Activated CD8-positive, alpha-beta memory T cell treated with anti-CD3 and anti-CD28 coated beads for 36 hours (primary cell): ENCODE results near the gene SBNO2. TPM values are rescaled to one million over a fixed set of nuclear protein-coding genes. Genes with fewer than 3 reads are reported as not detected.
"Not testable (repeated sequence)": the region's sequence is repeated elsewhere in the genome, so short reads cannot be mapped to it uniquely, and the experiment has no call there.

Experiments
- CTCF ChIA-PET: fragments of 350-600 bp; sonication (Branson Sonifier 250); formaldehyde crosslinking; loops from one replicate; lab custom pipeline; 2021; ENCODE audit warnings: antibody characterized with exemption; lab: Charles Lee
- POLR2A ChIA-PET: fragments of 350-600 bp; sonication (Branson Sonifier 250); formaldehyde crosslinking; loops from one replicate; lab custom pipeline; 2021; ENCODE audit warnings: antibody characterized with exemption; lab: Charles Lee
- total RNA-seq, 2 experiments: library from RNA; stranded (reverse); gene quantifications; one replicate each; pipeline ENCODE4 v1.2.3, GENCODE V29; 2021

SBNO2 gene
- total RNA-seq, 2 experiments from 2014 or later, result 56.6 to 59.0 TPM

DNA sequence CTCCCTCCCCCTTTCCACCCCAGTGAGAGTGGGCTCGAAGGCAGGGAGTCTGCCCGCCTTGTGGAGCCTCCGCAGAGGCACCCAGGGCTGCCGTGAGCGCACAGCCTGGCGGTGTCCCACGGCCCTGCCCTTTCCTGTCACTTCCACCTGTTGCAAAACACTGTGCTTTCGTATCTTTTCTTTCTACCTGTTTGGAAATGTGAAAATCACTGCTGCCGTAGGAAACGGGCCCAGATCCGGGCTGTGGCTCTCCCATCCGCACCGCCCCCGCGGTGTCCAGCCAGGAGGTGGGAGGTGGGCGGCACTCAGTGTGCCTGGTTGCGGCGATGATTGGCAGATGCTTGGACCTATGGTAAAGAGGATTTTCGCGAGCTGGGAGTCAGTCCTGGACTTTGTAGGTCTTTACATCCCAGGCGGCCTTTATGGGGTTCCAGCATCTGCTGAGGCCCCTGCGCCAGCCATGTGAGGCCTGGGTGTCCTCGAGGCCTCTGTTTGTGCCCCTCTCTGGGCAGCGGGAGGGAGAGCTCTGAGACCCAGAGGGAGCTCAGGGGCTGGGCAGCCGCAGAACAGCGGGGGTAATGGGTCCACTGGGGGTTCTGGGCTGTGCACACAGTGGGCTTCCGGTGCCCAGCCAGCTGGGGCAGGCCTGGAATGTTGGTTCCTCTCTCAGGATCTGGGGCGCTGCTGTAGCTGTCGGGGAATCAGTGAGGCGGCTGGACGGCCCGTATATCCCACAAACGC is 37.6 kb upstream of the SBNO2 start:
- CTCF ChIA-PET, result interaction anchor here (1.0 kb wide), 1 partner anchor 210 kb away, joined by 3 read pairs; no protein-coding TSS in a partner anchor
- POLR2A ChIA-PET, result interaction anchor here (0.6 to 0.7 kb wide), 2 partner anchors 19 to 59 kb away, joined by 3 to 15 read pairs; no protein-coding TSS in a partner anchor

DNA sequence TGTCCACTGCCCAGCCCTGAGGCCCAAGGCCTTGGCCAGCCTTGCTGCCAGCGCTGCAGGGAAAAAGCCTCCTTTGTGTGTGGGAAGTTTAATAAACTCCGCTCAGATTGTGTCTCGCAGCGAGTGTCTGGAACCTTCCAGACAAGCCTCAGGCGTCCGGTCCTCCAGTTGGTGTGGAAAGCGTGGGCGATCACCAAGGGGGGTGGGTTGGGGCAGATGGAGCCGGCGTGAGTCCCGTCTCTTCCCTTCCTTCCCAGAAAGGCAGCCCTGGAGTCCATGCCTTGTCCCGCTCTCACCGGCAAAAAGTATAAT is 36.1 kb upstream of the SBNO2 start:
- CTCF ChIA-PET, result interaction anchor here (0.5 to 1.2 kb wide), 2 partner anchors 16 to 70 kb away, joined by 3 to 4 read pairs; no protein-coding TSS in a partner anchor

DNA sequence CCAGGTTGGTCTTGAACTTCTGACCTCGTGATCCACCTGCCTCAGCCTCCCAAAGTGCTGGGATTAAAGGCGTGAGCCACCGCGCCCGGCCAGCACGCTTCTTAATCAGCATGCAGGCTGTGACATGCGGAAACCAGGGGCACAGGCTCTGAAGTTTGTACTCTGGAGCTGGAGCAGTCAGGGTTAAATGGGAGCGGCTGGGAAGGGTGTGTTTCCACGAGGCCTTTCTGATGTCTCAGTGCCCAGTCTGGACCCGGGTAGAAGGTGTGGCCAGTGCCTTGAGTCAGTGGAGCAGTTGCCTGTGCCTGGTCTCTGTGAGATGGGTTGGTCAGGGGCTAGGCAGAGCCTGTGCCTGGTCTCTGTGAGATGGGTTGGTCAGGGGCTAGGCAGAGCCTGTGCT is 34.8 kb upstream of the SBNO2 start:
- POLR2A ChIA-PET, result not testable (repeated sequence)
- CTCF ChIA-PET, result interaction anchor here (0.7 to 1.3 kb wide), 3 partner anchors 14 to 1185 kb away, joined by 3 to 5 read pairs (median 4); no protein-coding TSS in a partner anchor

More for the DNA sequence above, 36.1 kb upstream of the SBNO2 start:
- POLR2A ChIA-PET, result no interaction called here

- ChIA-PET POLR2A (interaction anchor here (0.5 to 1.2 kb wide), 2 partner anchors 12 to 74 kb away, joined by 4 read pairs; no protein-coding TSS in a partner anchor), CTCF (interaction anchor here (0.7 kb wide), 1 partner anchor 166 kb away, joined by 3 read pairs; no protein-coding TSS in a partner anchor)
Observed at GRCh38 chr19:1206864-1207450, 32.9 kb upstream of the SBNO2 start.

- CTCF ChIA-PET, result interaction anchor here (0.7 kb wide), 1 partner anchor 166 kb away, joined by 3 read pairs; no protein-coding TSS in a partner anchor
- POLR2A ChIA-PET, result interaction anchor here (0.5 to 1.2 kb wide), 2 partner anchors 12 to 74 kb away, joined by 4 read pairs; no protein-coding TSS in a partner anchor
Observed at GRCh38 chr19:1206150-1206863, 32.2 kb upstream of the SBNO2 start.

GRCh38 chr19:1205114-1206099 is 31.3 kb upstream of the SBNO2 start, which contains the start of gene STK11:
STK11 (plus strand) TSS chr19:1205778; CDS start chr19:1206914, 1,136 bp downstream.
- ChIA-PET CTCF (no interaction called here), POLR2A (no interaction called here)

GRCh38 chr19:1200614-1201013 is 26.5 kb upstream of the SBNO2 start:
- CTCF ChIA-PET, POLR2A ChIA-PET: not testable (repeated sequence)

DNA sequence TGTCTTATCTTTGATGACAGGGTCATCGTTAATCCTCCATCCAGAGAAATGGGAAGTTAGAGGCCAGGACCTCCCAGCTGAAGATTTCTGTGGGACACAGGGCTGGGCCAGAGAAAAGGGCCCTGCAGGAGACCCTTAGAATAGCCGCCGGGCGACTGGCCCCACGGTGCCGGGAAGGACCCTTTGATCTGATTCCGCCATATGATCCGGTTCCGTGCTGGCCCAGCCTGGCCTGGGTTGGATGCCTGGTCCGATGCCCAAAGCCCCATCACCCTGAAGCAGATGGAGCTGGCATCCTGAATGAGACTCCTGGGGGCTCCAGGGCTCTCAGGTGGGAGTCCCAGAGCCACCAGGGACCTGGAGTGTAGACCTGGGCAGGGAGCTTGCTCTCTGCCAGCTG is 25.5 kb upstream of the SBNO2 start:
- ChIA-PET POLR2A (no interaction called here), CTCF (interaction anchor here (0.6 kb wide), 1 partner anchor 86 kb away, joined by 3 read pairs; no protein-coding TSS in a partner anchor)

DNA sequence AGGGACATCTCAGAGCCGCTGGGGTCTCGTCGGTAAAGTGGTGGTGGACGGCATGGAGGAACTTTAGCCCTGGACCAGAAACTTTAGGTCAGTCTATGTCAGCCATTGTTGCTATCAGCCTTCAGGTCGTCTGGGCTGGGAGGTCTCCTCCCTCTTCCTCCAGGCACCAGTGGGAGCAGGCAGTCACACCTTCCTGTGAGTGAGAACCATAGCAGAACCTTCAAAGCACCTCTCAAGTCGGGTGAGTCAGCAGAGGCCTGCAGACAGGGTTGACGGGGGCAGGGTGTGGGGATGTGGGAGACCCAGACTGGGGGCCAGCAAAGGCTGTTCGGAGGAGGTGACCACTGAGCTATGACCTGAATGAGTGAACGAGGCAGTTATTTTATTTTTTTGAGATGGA is 15.4 kb upstream of the SBNO2 start:
- ChIA-PET CTCF (interaction anchor here (0.5 to 6.1 kb wide), 2 partner anchors 58 to 295 kb away, joined by 3 to 46 read pairs; no protein-coding TSS in a partner anchor), POLR2A (no interaction called here)

GRCh38 chr19:1183543-1184172 is 9.6 kb upstream of the SBNO2 start:
- CTCF ChIA-PET, result interaction anchor here (0.6 kb wide), 1 partner anchor 11 kb away, joined by 4 read pairs; no protein-coding TSS in a partner anchor
- POLR2A ChIA-PET, result interaction anchor here (0.6 kb wide), 1 partner anchor 52 kb away, joined by 3 read pairs; no protein-coding TSS in a partner anchor

DNA sequence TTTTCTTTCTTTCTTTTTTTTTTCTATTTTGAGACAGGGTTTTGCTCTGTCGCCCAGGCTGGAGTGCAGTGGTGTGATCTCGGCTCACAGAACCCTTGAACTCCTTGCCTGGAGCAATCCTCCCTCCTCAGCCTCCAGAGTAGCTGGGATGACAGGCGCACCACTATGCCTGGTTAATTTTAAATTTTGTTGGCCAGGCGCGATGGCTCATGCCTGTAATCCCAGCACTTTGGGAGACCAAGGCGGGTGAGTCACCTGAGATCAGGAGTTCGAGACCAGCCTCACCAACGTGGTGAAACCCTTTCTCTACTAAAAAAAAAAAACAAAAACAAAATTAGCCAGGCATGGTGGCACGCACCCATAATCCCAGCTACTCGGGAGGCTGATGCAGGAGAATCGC is 8.7 kb upstream of the SBNO2 start:
- ChIA-PET POLR2A (interaction anchor here (0.6 kb wide), 1 partner anchor 51 kb away, joined by 3 read pairs; no protein-coding TSS in a partner anchor), CTCF (no interaction called here)

DNA sequence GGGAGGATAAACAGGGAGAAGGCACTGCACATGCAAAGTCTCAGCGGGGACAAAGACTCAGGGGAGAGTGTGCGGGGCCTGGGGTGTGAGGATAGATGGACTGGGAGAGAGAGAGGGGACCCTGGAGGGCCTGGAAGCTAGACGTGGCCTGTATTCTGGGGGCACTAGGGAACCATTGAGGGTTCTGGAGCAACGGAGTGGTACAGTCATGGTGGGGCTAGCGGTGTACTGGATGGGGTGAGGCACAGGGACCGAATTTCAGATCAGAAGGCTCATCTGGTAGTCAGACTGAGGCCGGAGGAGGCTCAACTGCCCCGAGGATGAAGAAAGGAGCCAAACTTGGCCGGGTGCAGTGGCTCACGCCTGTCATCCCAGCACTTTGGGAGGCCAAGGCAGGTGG is 8.0 kb upstream of the SBNO2 start:
- CTCF ChIA-PET, result interaction anchor here (1.0 kb wide), 1 partner anchor 114 kb away, joined by 3 read pairs; no protein-coding TSS in a partner anchor
- POLR2A ChIA-PET, result no interaction called here

DNA sequence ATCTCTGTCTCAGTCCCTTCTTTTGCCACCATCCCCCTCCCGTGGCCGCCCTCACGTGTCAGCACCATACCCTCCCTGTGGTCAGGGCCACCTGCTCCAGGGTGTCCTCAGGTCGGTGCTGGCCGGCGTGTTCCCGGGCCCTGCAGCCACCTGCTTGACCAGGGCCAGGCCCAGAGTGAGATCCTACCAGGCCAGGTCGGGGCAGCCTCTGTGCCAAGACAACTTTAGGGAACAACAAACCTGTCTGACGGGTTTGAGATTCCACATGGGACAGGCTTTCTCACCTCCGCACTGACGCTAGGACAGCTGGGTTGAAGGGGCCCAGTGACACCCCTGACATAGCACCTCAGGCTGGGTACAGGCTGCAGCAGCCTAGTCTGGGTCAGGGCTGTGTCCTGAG is 7.5 kb upstream of the SBNO2 start:
- ChIA-PET CTCF (interaction anchor here (1.0 kb wide), 1 partner anchor 114 kb away, joined by 3 read pairs; no protein-coding TSS in a partner anchor), POLR2A (interaction anchor here (0.6 kb wide), 1 partner anchor 188 kb away, joined by 7 read pairs; no protein-coding TSS in a partner anchor)

- ChIA-PET POLR2A (no interaction called here), CTCF (interaction anchor here (0.7 to 1.2 kb wide), 3 partner anchors 10 to 15 kb away, joined by 3 read pairs; no protein-coding TSS in a partner anchor)
Observed at GRCh38 chr19:1177322-1178114, 3.5 kb upstream of the SBNO2 start.

DNA sequence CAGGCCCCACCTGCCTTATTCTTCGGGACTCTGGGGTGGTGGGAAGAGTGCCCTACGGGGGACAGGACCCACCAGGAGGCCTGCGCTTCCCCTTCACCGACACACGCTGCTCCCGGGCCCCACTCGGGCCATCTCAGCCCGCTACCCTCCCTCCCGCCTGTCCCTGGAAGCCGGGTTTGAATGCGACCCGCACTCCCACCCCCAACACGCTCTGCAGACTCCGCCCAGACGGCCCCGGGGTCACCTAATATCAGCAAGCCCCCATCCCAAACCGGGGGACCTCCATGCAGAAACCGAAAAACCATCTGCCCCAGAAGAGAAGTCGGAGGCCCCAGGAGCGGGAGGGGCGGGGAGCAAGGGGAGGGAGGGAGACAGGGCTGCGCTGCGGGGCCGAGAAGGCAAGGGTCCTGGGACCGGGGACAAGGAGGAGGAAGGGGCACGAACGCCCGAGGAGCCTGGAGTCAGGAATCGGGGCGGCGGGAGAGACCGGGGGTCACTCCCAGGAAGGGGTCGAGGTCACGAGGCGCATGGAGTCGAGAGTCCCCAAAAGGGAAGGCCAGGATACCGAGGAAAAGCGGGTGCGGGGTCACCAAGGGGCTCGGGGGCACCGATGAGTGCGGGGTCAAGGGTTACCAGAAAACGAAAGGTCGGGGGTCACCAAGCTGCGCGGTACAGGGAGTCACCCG is 766 bp downstream of the SBNO2 start:
- CTCF ChIA-PET, result no interaction called here

More for the DNA sequence above, 766 bp downstream of the SBNO2 start:
- POLR2A ChIA-PET, result no interaction called here
